SK-N-SH treated with all-trans-retinoic acid at 6 μM for 48 hours (cell line): Measurements from ENCODE around the gene BYSL.

ENCODE experiments used
- ATAC-seq: fragments of 200-7000 bp; cut with Tn5 transposase; 3 replicates; pipeline ENCODE4 v1.9.1; 2020; ENCODE audit warnings: mild to moderate bottlenecking, moderate library complexity
- ARNTL ChIP-seq: fragments of 450-650 bp; formaldehyde crosslinking; IDR thresholded peaks from 2 replicates; pipeline ENCODE4 v1.5.0; 2020; ENCODE audit warnings: low read depth, mild to moderate bottlenecking, moderate library complexity, borderline replicate concordance
- BACH2 ChIP-seq: fragments of 250-450 bp; sonication (Bioruptor Pico); IDR thresholded peaks from 2 replicates; pipeline ENCODE4 v1.9.0; 2021; ENCODE audit warnings: mild to moderate bottlenecking, borderline replicate concordance
- CSDC2 ChIP-seq: fragments of 250-450 bp; sonication (Bioruptor Pico); IDR thresholded peaks from 2 replicates; pipeline ENCODE4 v1.5.0; 2020; ENCODE audit warnings: mild to moderate bottlenecking, moderate library complexity
- ESRRG ChIP-seq: fragments of 250-450 bp; sonication (Bioruptor Pico); IDR thresholded peaks from 2 replicates; pipeline ENCODE4 v1.6.1; 2021; ENCODE audit warnings: mild to moderate bottlenecking
- GLIS3 ChIP-seq: fragments of 250-450 bp; sonication (Bioruptor Pico); IDR thresholded peaks from 2 replicates; pipeline ENCODE4 v1.5.0; 2020; ENCODE audit warnings: mild to moderate bottlenecking, moderate library complexity
- ISL1 ChIP-seq: fragments of 250-450 bp; sonication (Bioruptor Pico); IDR thresholded peaks from 2 replicates; pipeline ENCODE4 v2.1.2; 2022; ENCODE audit warnings: mild to moderate bottlenecking, moderate library complexity
- OSR1 ChIP-seq: fragments of 250-450 bp; sonication (Bioruptor Pico); IDR thresholded peaks from 2 replicates; pipeline ENCODE4 v1.8.0; 2022; ENCODE audit warnings: moderate library complexity, mild to moderate bottlenecking, inconsistent platforms
- PPARA ChIP-seq: fragments of 250-450 bp; sonication (Bioruptor Pico); IDR thresholded peaks from 2 replicates; pipeline ENCODE4 v1.5.0; 2020; ENCODE audit warnings: mild to moderate bottlenecking, borderline replicate concordance
- RARB ChIP-seq: fragments of 250-450 bp; sonication (Bioruptor Pico); IDR thresholded peaks from 2 replicates; pipeline ENCODE4 v1.8.0; 2021; ENCODE audit warnings: mild to moderate bottlenecking, moderate library complexity
- SNAI2 ChIP-seq: fragments of 250-450 bp; sonication (Bioruptor Pico); IDR thresholded peaks from 2 replicates; pipeline ENCODE4 v1.5.0; 2020; ENCODE audit warnings: mild to moderate bottlenecking, moderate library complexity
- TCF4 ChIP-seq: fragments of 250-450 bp; sonication (Bioruptor Pico); IDR thresholded peaks from 2 replicates; pipeline ENCODE4 v1.8.0; 2021; ENCODE audit warnings: mild to moderate bottlenecking, moderate library complexity, borderline replicate concordance
- TOX ChIP-seq: fragments of 250-450 bp; sonication (Bioruptor Pico); IDR thresholded peaks from 2 replicates; pipeline ENCODE4 v1.8.0; 2021; ENCODE audit warnings: mild to moderate bottlenecking, moderate library complexity, borderline replicate concordance
- ZC3H10 ChIP-seq: fragments of 250-450 bp; sonication (Bioruptor Pico); IDR thresholded peaks from 2 replicates; pipeline ENCODE4 v1.5.1; 2021; ENCODE audit warnings: mild to moderate bottlenecking, moderate library complexity
- ZFP3 ChIP-seq: fragments of 250-450 bp; sonication (Bioruptor Pico); IDR thresholded peaks from 2 replicates; pipeline ENCODE4 v1.5.0; 2020; ENCODE audit warnings: mild to moderate bottlenecking, moderate library complexity
- ZFP30 ChIP-seq: fragments of 450-650 bp; formaldehyde crosslinking; IDR thresholded peaks from 2 replicates; pipeline ENCODE4 v1.5.0; 2022; ENCODE audit warnings: mild to moderate bottlenecking, moderate library complexity
- ZNF565 ChIP-seq: fragments of 450-650 bp; formaldehyde crosslinking; conservative IDR thresholded peaks from 2 replicates; pipeline ENCODE4 v1.5.0; 2020; ENCODE audit warnings: low read depth, mild to moderate bottlenecking, moderate library complexity
- ZNF8 ChIP-seq: fragments of 450-650 bp; formaldehyde crosslinking; IDR thresholded peaks from 2 replicates; pipeline ENCODE4 v1.5.0; 2020; ENCODE audit warnings: mild to moderate bottlenecking, moderate library complexity
- TF ChIP-seq, protein P1 (sequence below): fragments of 250-450 bp; sonication (Bioruptor Pico); IDR thresholded peaks from 2 replicates; pipeline ENCODE4 v1.5.0; 2020; ENCODE audit warnings: mild to moderate bottlenecking, moderate library complexity
- TF ChIP-seq, protein P2 (sequence below): fragments of 250-450 bp; sonication (Bioruptor Pico); IDR thresholded peaks from 2 replicates; pipeline ENCODE4 v1.5.1; 2021; ENCODE audit warnings: mild to moderate bottlenecking, moderate library complexity
- TF ChIP-seq, protein P3 (sequence below): fragments of 250-450 bp; sonication (Bioruptor Pico); IDR thresholded peaks from 2 replicates; pipeline ENCODE4 v1.8.0; 2020; ENCODE audit warnings: mild to moderate bottlenecking, moderate library complexity, borderline replicate concordance
- TF ChIP-seq, protein P4 (sequence below): fragments of 250-450 bp; sonication (Bioruptor Pico); IDR thresholded peaks from 2 replicates; pipeline ENCODE4 v1.8.0; 2021; ENCODE audit warnings: low read depth, mild to moderate bottlenecking, moderate library complexity, borderline replicate concordance
- TF ChIP-seq, protein P5 (sequence below): fragments of 250-450 bp; sonication (Bioruptor Pico); IDR thresholded peaks from 2 replicates; pipeline ENCODE4 v1.5.1; 2020; ENCODE audit warnings: low read depth, mild to moderate bottlenecking, moderate library complexity

The BYSL gene

DNA sequence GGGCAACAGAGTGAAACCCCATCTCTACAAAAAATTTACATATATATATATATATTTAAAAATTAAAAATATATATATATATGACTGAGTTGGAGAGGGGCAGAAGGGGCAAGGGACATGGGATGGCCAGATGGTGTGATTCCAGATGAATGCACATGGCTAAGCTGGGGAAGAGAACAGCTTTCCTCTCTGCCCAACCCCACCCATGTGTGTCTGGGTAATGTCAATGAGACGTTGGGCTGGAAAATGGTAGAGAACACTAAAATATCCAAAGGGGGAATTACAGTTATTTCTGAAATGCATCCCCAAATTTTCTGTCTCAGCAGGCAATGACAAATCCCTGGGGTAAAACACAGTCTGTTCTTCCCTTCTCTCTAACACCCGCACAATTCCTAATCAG lies 51.5 kb downstream of the BYSL start:
- TF ChIP-seq ISL1 (CRISPR knock-in tag) (no peak), ZNF8 (no peak), ZFP30 (CRISPR knock-in tag) (no peak), ARNTL (CRISPR knock-in tag) (no peak), ESRRG (no peak), CSDC2 (no peak), TCF4 (CRISPR knock-in tag) (no peak), GLIS3 (CRISPR knock-in tag) (no peak), ZNF565 (CRISPR knock-in tag) (no peak), RARB (CRISPR knock-in tag) (no peak), PPARA (CRISPR knock-in tag) (no peak), SNAI2 (CRISPR knock-in tag) (no peak)
- TF ChIP-seq, protein P1, sequence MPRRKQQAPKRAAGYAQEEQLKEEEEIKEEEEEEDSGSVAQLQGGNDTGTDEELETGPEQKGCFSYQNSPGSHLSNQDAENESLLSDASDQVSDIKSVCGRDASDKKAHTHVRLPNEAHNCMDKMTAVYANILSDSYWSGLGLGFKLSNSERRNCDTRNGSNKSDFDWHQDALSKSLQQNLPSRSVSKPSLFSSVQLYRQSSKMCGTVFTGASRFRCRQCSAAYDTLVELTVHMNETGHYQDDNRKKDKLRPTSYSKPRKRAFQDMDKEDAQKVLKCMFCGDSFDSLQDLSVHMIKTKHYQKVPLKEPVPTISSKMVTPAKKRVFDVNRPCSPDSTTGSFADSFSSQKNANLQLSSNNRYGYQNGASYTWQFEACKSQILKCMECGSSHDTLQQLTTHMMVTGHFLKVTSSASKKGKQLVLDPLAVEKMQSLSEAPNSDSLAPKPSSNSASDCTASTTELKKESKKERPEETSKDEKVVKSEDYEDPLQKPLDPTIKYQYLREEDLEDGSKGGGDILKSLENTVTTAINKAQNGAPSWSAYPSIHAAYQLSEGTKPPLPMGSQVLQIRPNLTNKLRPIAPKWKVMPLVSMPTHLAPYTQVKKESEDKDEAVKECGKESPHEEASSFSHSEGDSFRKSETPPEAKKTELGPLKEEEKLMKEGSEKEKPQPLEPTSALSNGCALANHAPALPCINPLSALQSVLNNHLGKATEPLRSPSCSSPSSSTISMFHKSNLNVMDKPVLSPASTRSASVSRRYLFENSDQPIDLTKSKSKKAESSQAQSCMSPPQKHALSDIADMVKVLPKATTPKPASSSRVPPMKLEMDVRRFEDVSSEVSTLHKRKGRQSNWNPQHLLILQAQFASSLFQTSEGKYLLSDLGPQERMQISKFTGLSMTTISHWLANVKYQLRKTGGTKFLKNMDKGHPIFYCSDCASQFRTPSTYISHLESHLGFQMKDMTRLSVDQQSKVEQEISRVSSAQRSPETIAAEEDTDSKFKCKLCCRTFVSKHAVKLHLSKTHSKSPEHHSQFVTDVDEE (CRISPR knock-in tag), result no peak
- ATAC-seq, result no peak

DNA sequence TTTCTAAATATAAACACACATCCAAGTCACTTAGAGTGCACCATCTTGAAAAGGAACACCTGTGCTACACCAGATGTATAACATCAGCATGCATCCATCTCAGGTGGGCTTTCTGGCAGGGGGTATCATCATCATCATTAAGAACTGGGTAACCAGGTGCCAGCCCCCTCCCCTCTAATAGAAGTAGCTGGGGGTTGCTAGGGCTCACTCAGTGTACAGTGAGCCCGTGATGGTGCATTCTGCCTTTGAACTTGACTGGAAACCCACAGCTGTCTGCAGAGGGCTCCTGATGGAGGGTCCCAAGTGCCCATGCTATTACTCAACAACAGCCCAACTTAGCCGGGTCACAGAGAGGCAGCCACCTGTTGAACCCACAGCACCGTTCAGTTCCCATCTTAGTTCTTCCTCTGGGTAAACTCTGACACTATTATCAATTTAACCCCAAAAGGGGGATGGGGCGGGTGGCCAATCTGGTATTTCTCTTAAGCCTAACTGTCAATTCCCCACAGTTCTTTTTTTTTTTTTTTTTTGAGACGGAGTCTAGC lies 53.1 kb downstream of the BYSL start:
- TF ChIP-seq TCF4 (CRISPR knock-in tag), result no peak
- TF ChIP-seq BACH2 (CRISPR knock-in tag), result no peak
- TF ChIP-seq RARB (CRISPR knock-in tag), result no peak
- TF ChIP-seq, protein P2, sequence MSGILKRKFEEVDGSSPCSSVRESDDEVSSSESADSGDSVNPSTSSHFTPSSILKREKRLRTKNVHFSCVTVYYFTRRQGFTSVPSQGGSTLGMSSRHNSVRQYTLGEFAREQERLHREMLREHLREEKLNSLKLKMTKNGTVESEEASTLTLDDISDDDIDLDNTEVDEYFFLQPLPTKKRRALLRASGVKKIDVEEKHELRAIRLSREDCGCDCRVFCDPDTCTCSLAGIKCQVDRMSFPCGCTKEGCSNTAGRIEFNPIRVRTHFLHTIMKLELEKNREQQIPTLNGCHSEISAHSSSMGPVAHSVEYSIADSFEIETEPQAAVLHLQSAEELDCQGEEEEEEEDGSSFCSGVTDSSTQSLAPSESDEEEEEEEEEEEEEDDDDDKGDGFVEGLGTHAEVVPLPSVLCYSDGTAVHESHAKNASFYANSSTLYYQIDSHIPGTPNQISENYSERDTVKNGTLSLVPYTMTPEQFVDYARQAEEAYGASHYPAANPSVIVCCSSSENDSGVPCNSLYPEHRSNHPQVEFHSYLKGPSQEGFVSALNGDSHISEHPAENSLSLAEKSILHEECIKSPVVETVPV (CRISPR knock-in tag), result no peak
- no peak for TF ChIP-seq ZFP30 (CRISPR knock-in tag)
- no peak for ATAC-seq

DNA sequence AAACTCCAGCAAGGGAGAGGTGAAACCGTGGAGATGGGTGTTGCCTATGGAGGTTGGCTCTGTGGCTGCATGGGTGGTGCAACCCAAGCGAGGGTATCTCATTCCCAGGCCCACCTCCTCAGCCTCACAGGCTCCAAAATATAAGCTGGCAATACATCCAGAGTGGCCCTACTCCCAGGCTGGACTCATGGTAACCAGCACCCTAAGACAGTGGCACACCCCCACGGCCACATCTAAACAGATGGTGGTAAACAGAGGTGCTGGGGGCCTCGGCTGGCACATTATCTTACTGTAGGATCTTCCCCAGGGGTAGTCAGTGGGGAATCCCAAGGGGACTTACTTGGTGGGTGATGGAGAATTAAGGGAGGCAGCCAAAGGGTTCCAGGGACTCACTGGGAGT lies 54.0 kb downstream of the BYSL start:
- TF ChIP-seq, protein P3, sequence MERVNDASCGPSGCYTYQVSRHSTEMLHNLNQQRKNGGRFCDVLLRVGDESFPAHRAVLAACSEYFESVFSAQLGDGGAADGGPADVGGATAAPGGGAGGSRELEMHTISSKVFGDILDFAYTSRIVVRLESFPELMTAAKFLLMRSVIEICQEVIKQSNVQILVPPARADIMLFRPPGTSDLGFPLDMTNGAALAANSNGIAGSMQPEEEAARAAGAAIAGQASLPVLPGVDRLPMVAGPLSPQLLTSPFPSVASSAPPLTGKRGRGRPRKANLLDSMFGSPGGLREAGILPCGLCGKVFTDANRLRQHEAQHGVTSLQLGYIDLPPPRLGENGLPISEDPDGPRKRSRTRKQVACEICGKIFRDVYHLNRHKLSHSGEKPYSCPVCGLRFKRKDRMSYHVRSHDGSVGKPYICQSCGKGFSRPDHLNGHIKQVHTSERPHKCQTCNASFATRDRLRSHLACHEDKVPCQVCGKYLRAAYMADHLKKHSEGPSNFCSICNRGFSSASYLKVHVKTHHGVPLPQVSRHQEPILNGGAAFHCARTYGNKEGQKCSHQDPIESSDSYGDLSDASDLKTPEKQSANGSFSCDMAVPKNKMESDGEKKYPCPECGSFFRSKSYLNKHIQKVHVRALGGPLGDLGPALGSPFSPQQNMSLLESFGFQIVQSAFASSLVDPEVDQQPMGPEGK (CRISPR knock-in tag), result no peak
- TF ChIP-seq TOX (no peak), PPARA (CRISPR knock-in tag) (no peak), ZFP3 (CRISPR knock-in tag) (no peak), OSR1 (CRISPR knock-in tag) (no peak), ZC3H10 (CRISPR knock-in tag) (no peak), TCF4 (CRISPR knock-in tag) (no peak), CSDC2 (no peak), GLIS3 (CRISPR knock-in tag) (no peak), RARB (CRISPR knock-in tag) (no peak), ARNTL (CRISPR knock-in tag) (no peak), ESRRG (no peak), ISL1 (CRISPR knock-in tag) (no peak)
- TF ChIP-seq, protein P4, sequence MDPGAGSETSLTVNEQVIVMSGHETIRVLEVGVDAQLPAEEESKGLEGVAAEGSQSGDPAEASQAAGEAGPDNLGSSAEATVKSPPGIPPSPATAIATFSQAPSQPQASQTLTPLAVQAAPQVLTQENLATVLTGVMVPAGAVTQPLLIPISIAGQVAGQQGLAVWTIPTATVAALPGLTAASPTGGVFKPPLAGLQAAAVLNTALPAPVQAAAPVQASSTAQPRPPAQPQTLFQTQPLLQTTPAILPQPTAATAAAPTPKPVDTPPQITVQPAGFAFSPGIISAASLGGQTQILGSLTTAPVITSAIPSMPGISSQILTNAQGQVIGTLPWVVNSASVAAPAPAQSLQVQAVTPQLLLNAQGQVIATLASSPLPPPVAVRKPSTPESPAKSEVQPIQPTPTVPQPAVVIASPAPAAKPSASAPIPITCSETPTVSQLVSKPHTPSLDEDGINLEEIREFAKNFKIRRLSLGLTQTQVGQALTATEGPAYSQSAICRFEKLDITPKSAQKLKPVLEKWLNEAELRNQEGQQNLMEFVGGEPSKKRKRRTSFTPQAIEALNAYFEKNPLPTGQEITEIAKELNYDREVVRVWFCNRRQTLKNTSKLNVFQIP (CRISPR knock-in tag), result no peak
- TF ChIP-seq, protein P5, sequence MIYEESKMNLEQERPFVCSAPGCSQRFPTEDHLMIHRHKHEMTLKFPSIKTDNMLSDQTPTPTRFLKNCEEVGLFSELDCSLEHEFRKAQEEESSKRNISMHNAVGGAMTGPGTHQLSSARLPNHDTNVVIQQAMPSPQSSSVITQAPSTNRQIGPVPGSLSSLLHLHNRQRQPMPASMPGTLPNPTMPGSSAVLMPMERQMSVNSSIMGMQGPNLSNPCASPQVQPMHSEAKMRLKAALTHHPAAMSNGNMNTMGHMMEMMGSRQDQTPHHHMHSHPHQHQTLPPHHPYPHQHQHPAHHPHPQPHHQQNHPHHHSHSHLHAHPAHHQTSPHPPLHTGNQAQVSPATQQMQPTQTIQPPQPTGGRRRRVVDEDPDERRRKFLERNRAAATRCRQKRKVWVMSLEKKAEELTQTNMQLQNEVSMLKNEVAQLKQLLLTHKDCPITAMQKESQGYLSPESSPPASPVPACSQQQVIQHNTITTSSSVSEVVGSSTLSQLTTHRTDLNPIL (CRISPR knock-in tag), result no peak
- ATAC-seq, result no peak
